NCI-H2171 treated with DMSO at 0.1 percent for 48 hours (cell line): ENCODE measurements around the gene HSPB9.

Experiments used
- DNase-seq: peaks from one replicate; lab custom pipeline; 2025; lab: John Stamatoyannopoulos, UW

Gene HSPB9

DNA sequence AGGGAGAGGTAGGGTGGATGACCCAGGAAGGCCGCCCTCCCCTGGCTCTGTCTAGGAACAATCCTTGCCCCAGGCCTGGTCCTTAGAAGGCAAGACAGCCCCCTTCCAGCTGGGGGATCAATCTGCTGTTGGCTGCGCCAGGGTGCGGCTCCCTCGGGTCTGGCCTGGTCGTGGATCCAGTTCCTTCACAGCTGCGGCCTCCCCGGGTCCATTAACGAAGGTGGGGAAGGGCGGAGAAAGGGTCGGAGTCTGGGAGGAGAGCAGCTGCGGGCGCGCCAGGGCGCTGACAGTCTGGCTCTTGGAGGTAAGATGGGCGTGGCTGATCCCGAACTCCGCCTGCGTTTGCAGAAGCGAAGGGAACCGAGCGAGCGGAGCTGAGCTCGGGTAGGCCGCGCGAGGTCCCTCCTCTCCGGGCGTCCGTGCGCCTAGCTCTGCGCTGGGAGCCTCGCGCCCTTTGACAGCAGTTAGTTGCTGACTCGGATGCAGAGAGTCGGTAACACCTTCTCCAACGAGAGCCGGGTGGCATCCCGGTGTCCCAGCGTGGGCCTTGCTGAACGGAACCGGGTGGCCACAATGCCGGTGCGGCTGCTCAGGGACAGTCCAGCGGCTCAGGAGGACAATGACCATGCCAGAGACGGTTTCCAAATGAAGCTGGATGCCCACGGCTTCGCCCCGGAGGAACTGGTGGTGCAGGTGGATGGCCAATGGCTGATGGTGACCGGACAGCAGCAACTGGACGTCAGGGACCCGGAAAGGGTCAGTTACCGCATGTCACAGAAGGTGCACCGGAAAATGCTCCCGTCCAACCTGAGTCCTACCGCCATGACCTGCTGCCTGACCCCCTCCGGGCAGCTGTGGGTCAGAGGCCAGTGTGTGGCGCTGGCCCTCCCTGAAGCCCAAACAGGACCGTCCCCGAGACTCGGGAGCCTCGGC lies at the start of gene HSPB9:
Gene HSPB9 (plus strand): TSS at position 434 of the 933 bp plus-strand sequence. CDS start 47 bp downstream, at position 481.
- peak; percentile 95 for DNase-seq

DNA sequence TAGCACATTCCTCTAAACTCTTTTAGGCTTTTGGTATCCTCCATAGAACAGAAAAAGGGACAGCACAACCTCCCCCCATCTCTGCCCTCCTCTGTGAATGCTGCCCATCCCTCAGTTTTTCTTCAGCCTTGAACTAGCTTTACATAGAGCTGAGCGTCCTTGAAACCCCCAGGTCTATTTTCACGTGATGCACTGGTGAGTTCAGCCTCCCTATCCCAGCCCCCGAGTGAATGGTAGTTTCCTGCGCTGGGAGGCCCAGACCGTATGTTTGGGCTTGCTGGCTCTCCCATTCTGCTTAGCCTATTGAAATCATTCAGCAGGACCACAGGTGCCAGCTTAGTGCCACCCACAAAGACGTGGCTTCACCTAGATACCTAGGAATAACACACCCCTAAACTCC lies 46.8 kb upstream of the HSPB9 start:
- DNase-seq, result no peak

GRCh38 chr17:42076797-42077559 lies 45.6 kb upstream of the HSPB9 start:
- DNase-seq, result no peak

DNA sequence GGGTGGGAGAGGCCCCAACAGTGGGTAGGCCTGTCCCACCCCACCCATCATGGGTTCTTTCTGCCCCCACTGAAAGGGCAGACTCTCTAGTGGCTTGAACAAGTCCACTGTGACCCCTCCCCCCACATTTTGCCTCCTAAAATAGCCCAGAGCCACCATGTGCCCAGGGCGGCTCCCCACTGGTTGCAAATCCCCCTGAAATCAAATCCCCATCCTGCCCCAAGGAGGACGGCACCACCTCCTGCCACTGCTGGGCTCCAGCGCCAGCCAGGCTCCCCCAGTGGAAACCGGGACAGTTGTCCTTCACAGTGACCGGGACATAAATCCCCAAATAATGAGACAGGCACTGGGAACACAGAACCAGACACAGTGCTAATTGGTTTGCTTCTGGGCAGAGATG lies 44.8 kb upstream of the HSPB9 start:
- no peak for DNase-seq

DNA sequence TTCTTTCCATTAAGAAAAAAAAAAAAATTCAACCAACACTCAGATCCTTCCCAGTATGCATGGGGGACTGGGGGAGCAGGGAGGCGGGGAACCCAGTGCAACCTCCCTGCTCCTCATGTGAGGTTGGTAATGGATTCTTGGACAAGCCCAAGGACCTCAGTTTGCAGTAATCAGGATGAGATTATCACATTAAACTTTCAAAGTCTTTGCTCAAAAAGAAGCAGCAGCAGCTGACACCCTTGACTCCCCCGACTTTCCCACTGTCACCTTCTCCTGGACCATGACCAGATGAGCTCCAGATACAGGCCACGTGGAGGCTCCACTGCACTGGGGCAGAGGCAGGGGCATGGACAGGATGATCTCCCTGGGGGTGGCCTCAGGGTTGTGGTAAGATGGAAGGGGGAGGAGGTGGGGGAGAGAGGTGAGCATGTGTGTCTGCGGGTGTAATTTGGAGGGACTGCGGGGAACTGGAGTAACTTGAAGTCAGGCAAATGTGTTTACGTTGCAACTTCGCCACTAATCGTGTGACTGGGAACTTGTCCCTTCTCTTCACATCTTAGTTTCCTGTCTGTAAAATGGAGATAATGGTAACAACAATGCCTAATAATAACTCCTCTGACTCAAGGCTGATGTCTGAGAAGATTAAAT lies 44.1 kb upstream of the HSPB9 start:
- no peak for DNase-seq

DNA sequence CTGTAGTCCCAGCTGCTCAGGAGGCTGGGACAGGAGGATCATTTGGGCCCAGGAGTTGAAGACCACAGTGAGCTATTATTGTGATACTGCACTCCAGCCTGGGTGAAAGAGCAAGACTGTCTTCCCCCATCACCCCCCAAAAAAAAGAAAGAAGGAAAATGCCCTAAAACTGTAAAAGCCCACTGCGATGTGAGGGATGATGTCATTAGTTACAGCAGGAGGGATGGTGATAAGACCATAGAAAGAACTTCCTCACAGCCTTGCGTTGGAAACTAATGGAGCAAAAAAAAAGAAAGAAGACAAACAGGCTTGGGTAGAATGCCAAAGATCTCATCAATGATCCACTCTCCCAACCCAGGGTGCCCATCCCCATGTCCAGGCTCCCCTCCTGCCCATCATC lies 43.1 kb upstream of the HSPB9 start:
- no peak for DNase-seq

GRCh38 chr17:42081516-42082129 lies 41.0 kb upstream of the HSPB9 start:
- no peak for DNase-seq

DNA sequence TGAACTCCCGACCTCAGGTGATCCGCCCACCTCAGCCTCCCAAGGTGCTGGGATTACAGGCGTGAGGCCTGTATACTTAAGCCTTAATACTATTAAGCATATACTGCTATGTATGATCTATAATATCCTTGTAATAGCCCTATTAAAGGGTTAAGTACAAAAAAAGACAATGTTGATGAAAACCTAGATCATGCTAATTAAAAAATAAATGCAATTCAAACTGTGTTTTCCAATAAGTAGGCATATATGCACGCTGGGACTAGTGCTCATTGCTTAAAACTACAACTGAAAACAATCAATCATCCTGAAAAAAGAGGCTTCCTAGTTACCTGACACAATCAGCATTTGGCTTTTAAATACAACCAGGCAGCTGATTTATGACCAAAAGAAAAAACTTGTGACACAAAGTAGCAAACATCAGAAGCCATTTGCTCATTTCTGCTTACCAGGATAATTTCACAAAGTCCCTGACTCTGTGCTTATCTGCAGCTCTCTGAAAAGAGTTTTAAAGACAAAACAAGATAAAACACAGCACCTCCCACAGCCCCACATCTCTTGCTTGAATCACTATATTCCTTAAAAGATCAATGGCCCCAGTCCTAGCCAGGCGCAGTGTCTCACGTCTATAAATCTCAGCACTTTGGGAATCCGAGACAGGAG lies 35.4 kb upstream of the HSPB9 start:
- DNase-seq, result no peak

- no peak for DNase-seq
Measured at GRCh38 chr17:42087736-42088705, 34.6 kb upstream of the HSPB9 start.

DNA sequence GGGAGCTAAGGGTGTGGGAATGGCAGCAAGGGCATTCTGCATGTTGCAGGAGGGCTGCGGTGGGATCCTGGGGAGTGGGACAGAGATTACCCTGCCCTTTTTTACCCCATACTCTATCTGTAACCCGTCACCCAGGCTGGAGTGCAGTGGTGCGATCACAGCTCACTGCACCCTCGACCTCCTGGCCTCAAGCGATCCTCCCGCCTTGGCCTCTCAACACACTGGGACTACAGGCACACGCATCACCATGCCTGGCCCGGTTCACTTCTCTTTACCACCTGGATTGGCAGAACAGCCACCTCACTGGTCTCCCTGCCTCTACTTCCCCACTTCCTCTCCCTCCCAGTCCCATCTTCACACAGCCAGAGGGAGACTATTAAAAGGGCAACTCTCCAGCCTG lies 33.9 kb upstream of the HSPB9 start:
- DNase-seq, result no peak

DNA sequence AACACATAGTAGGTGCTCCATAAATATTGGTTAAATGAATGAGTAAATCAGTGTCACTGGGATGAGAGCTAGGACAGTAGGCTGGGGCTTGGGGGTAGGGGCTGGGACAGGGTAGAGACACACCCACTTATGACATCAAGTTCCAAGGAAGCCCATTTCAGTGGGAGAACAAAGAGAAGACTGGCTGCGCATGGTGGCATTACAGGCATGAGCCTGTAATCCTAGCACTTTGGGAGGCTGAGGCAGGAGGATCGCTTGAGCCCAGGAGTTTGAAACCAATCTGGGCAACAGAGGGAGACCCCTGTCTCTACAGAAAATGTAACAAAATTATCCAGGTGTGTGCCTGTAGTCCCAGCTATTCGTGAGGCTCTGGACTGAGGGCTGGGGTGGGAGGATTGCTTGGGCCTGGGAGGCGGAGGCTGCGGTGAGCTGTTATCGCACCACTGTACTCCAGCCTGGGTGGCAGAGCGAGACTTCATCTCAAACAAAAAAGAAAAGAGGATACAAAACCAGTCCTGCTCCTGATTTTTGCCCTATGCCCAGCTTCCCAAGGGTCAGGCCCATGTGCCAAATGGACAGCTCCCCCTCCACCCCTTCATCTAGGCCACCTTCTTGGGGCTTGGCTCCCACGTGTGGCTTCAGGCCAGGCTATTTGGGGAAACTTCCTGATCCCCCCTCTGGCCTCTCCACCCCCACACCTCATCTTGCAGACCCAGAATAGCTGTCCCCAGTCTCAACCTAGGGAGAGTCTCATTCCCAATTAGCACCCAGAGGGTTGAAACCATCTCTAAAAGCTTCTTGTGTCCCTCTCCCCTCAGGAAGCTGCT lies 31.4 kb upstream of the HSPB9 start:
- no peak for DNase-seq

DNA sequence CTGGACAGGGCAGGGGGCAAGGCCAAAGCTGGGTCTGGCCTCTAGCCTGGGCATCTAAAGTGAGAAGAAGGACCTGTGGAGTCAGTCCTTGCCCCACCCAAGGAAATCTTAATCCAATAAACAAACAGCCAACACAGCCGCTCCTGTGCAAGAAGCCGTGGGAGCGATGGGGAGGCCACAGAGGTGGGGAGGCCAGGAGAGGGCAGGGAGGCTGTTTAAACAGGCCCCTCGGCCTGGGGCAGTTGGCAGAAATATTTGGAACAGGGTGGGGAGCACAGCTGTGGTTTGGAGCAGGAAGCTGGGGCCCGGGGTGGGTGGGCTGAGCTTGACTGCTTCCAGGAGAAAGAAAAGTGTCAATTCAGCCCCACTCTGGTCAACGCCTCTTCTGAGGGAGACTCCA lies 29.7 kb upstream of the HSPB9 start:
- no peak for DNase-seq

- DNase-seq, result no peak
Measured at GRCh38 chr17:42094375-42095069, 28.1 kb upstream of the HSPB9 start.

- DNase-seq, result no peak
Measured at GRCh38 chr17:42096360-42097111, 26.1 kb upstream of the HSPB9 start.

GRCh38 chr17:42097691-42098631 lies 24.6 kb upstream of the HSPB9 start, which contains the start of gene ZNF385C:
Gene ZNF385C, minus strand, starts transcription at chr17:42098473. Its CDS starts 35,417 bp downstream, at chr17:42063056.
- peak; percentile 64 for DNase-seq

DNA sequence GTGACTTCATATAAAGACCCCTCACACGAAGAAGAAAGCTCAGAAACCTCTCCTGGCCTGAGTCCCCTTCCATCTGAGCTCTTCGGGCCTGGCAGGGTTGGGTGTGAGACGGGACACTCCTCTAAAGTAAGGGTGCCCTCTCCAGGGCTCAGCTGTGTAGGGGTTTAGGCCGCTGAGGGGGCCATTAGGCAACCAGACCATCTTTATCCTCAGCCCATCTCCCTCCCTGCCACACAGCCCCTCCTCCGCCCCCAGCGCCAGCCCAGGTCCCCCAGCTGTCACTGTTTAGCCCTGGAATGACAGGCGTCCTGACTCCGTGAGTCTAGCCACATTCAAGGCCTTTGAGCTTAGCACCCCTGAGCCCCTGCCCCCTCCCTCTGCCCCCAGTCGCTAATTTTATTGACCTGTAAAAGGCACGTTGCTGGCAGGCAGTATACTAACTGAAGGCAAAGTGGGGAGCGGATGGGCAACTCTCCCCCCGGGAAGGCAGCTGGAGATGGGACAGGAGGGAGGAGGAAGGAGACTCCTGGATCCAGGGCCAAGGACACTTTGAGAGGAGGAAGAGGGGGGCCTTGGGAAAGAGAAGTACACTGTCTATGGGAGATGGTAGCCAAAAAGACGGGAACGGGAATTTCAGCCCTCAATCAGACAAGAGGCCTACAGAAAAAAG lies 23.7 kb upstream of the HSPB9 start:
- peak; percentile 64 for DNase-seq
